Measurements from ENCODE around the gene USP48.

DNA sequence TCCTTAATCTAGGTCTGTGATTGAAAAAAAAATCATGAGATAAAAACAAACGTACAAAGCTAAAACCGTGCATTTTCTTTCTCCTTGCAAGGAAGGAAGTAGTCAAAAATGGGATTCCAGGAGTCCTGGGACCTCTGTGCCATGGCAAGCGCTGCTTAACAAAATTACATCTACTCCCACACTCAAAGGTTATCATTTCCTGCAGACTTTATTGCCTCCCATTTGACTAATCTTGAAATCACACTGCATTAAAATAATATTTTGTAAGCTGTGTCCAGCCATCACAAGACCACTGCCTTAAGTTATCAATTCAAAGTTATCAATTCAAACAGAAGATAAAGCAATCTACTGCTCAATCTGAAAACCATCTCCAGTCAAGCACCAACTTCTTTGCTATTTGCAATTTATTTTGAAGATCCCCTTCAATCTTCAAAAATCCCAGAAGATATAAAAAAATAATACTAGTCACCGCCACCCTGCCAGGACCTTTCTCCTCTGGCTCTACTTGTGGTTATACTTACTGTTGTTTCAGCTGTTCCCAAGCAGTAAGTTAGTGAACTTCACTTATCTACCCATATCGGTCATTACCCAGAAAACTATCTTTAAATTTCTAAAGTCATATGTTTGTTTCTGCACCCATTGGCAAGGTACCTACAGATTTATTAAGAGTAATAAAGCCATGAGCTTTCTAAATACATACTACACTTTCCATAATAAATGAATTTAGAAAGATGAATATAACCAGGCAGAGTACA, 75.7 kb downstream of the USP48 start:
- TF ChIP-seq CEBPB (IDR thresholded peaks at IDR 0.05; ENCODE audit: borderline replicate concordance in 1 of 2, low read depth in 2 of 2, low read length in 2 of 2), result no peak
- no peak for TF ChIP-seq GATAD2B (conservative IDR thresholded peaks at IDR 0.05; ENCODE audit: low read depth)
- no peak for TF ChIP-seq POLR2A (IDR thresholded peaks at IDR 0.05; ENCODE audit: low read depth, low read length)
- TF ChIP-seq MTA3 (IDR thresholded peaks at IDR 0.05; ENCODE audit: borderline replicate concordance, low read length), result no peak
- TF ChIP-seq, protein P1, sequence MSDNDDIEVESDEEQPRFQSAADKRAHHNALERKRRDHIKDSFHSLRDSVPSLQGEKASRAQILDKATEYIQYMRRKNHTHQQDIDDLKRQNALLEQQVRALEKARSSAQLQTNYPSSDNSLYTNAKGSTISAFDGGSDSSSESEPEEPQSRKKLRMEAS (IDR thresholded peaks at IDR 0.05; ENCODE audit: low read depth, low read length), result no peak
- TF ChIP-seq, protein P2, sequence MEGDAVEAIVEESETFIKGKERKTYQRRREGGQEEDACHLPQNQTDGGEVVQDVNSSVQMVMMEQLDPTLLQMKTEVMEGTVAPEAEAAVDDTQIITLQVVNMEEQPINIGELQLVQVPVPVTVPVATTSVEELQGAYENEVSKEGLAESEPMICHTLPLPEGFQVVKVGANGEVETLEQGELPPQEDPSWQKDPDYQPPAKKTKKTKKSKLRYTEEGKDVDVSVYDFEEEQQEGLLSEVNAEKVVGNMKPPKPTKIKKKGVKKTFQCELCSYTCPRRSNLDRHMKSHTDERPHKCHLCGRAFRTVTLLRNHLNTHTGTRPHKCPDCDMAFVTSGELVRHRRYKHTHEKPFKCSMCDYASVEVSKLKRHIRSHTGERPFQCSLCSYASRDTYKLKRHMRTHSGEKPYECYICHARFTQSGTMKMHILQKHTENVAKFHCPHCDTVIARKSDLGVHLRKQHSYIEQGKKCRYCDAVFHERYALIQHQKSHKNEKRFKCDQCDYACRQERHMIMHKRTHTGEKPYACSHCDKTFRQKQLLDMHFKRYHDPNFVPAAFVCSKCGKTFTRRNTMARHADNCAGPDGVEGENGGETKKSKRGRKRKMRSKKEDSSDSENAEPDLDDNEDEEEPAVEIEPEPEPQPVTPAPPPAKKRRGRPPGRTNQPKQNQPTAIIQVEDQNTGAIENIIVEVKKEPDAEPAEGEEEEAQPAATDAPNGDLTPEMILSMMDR (IDR thresholded peaks at IDR 0.05 in 2 of 3, conservative IDR thresholded peaks at IDR 0.05 in 1 of 3; ENCODE audit: control insufficient read depth in 2 of 3, extremely low read depth in 1 of 3, insufficient read depth in 1 of 3, low read depth in 3 of 3, low read length in 3 of 3), result no peak
- TF ChIP-seq, protein P3, sequence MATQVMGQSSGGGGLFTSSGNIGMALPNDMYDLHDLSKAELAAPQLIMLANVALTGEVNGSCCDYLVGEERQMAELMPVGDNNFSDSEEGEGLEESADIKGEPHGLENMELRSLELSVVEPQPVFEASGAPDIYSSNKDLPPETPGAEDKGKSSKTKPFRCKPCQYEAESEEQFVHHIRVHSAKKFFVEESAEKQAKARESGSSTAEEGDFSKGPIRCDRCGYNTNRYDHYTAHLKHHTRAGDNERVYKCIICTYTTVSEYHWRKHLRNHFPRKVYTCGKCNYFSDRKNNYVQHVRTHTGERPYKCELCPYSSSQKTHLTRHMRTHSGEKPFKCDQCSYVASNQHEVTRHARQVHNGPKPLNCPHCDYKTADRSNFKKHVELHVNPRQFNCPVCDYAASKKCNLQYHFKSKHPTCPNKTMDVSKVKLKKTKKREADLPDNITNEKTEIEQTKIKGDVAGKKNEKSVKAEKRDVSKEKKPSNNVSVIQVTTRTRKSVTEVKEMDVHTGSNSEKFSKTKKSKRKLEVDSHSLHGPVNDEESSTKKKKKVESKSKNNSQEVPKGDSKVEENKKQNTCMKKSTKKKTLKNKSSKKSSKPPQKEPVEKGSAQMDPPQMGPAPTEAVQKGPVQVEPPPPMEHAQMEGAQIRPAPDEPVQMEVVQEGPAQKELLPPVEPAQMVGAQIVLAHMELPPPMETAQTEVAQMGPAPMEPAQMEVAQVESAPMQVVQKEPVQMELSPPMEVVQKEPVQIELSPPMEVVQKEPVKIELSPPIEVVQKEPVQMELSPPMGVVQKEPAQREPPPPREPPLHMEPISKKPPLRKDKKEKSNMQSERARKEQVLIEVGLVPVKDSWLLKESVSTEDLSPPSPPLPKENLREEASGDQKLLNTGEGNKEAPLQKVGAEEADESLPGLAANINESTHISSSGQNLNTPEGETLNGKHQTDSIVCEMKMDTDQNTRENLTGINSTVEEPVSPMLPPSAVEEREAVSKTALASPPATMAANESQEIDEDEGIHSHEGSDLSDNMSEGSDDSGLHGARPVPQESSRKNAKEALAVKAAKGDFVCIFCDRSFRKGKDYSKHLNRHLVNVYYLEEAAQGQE (IDR thresholded peaks at IDR 0.05; ENCODE audit: low read depth, low read length), result no peak
- TF ChIP-seq SP1 (IDR thresholded peaks at IDR 0.05; ENCODE audit: low read depth, low read length), result no peak
- TF ChIP-seq RB1 (IDR thresholded peaks at IDR 0.05; ENCODE audit: borderline replicate concordance), result no peak
- no peak for TF ChIP-seq RAD21 (IDR thresholded peaks at IDR 0.05; ENCODE audit: insufficient read depth, low read depth, low read length)
- TF ChIP-seq EP300 (IDR thresholded peaks at IDR 0.05; ENCODE audit: borderline replicate concordance in 1 of 2, control insufficient read depth in 1 of 2, low read depth in 2 of 2, low read length in 2 of 2), result no peak
- no peak for TF ChIP-seq CHD4 (IDR thresholded peaks at IDR 0.05)
- TF ChIP-seq SPI1 (IDR thresholded peaks at IDR 0.05; ENCODE audit: borderline replicate concordance, insufficient read depth, low read depth, low read length), result no peak

Data from GM12878 (cell line).